SK-N-SH treated with all-trans-retinoic acid at 6 μM for 48 hours (cell line): Measurements from ENCODE around the gene CIBAR2.
A peak's percentile ranks its signal among the peaks of the same experiment; 100 is the strongest.

ENCODE experiments used
- ATAC-seq: fragments of 200-7000 bp; cut with Tn5 transposase; 3 replicates; pipeline ENCODE4 v1.9.1; 2020; ENCODE audit warnings: mild to moderate bottlenecking, moderate library complexity
- ARNTL ChIP-seq: fragments of 450-650 bp; formaldehyde crosslinking; IDR thresholded peaks from 2 replicates; pipeline ENCODE4 v1.5.0; 2020; ENCODE audit warnings: low read depth, mild to moderate bottlenecking, moderate library complexity, borderline replicate concordance
- CREB5 ChIP-seq: fragments of 250-450 bp; sonication (Bioruptor Pico); IDR thresholded peaks from 2 replicates; pipeline ENCODE4 v1.5.1; 2020; ENCODE audit warnings: low read depth, mild to moderate bottlenecking, moderate library complexity
- CSDC2 ChIP-seq: fragments of 250-450 bp; sonication (Bioruptor Pico); IDR thresholded peaks from 2 replicates; pipeline ENCODE4 v1.5.0; 2020; ENCODE audit warnings: mild to moderate bottlenecking, moderate library complexity
- GLIS3 ChIP-seq: fragments of 250-450 bp; sonication (Bioruptor Pico); IDR thresholded peaks from 2 replicates; pipeline ENCODE4 v1.5.0; 2020; ENCODE audit warnings: mild to moderate bottlenecking, moderate library complexity
- ISL1 ChIP-seq: fragments of 250-450 bp; sonication (Bioruptor Pico); IDR thresholded peaks from 2 replicates; pipeline ENCODE4 v2.1.2; 2022; ENCODE audit warnings: mild to moderate bottlenecking, moderate library complexity
- OSR1 ChIP-seq: fragments of 250-450 bp; sonication (Bioruptor Pico); IDR thresholded peaks from 2 replicates; pipeline ENCODE4 v1.8.0; 2022; ENCODE audit warnings: moderate library complexity, mild to moderate bottlenecking, inconsistent platforms
- PATZ1 ChIP-seq: fragments of 250-450 bp; sonication (Bioruptor Pico); IDR thresholded peaks from 2 replicates; pipeline ENCODE4 v1.8.0; 2020; ENCODE audit warnings: mild to moderate bottlenecking, moderate library complexity, borderline replicate concordance
- POU6F1 ChIP-seq: fragments of 250-450 bp; sonication (Bioruptor Pico); IDR thresholded peaks from 2 replicates; pipeline ENCODE4 v1.8.0; 2021; ENCODE audit warnings: low read depth, mild to moderate bottlenecking, moderate library complexity, borderline replicate concordance
- PPARA ChIP-seq: fragments of 250-450 bp; sonication (Bioruptor Pico); IDR thresholded peaks from 2 replicates; pipeline ENCODE4 v1.5.0; 2020; ENCODE audit warnings: mild to moderate bottlenecking, borderline replicate concordance
- SNAI2 ChIP-seq: fragments of 250-450 bp; sonication (Bioruptor Pico); IDR thresholded peaks from 2 replicates; pipeline ENCODE4 v1.5.0; 2020; ENCODE audit warnings: mild to moderate bottlenecking, moderate library complexity
- TCF4 ChIP-seq: fragments of 250-450 bp; sonication (Bioruptor Pico); IDR thresholded peaks from 2 replicates; pipeline ENCODE4 v1.8.0; 2021; ENCODE audit warnings: mild to moderate bottlenecking, moderate library complexity, borderline replicate concordance
- TOX ChIP-seq: fragments of 250-450 bp; sonication (Bioruptor Pico); IDR thresholded peaks from 2 replicates; pipeline ENCODE4 v1.8.0; 2021; ENCODE audit warnings: mild to moderate bottlenecking, moderate library complexity, borderline replicate concordance
- ZC3H10 ChIP-seq: fragments of 250-450 bp; sonication (Bioruptor Pico); IDR thresholded peaks from 2 replicates; pipeline ENCODE4 v1.5.1; 2021; ENCODE audit warnings: mild to moderate bottlenecking, moderate library complexity
- ZFP3 ChIP-seq: fragments of 250-450 bp; sonication (Bioruptor Pico); IDR thresholded peaks from 2 replicates; pipeline ENCODE4 v1.5.0; 2020; ENCODE audit warnings: mild to moderate bottlenecking, moderate library complexity
- ZFP30 ChIP-seq: fragments of 450-650 bp; formaldehyde crosslinking; IDR thresholded peaks from 2 replicates; pipeline ENCODE4 v1.5.0; 2022; ENCODE audit warnings: mild to moderate bottlenecking, moderate library complexity
- ZNF565 ChIP-seq: fragments of 450-650 bp; formaldehyde crosslinking; conservative IDR thresholded peaks from 2 replicates; pipeline ENCODE4 v1.5.0; 2020; ENCODE audit warnings: low read depth, mild to moderate bottlenecking, moderate library complexity
- ZNF8 ChIP-seq: fragments of 450-650 bp; formaldehyde crosslinking; IDR thresholded peaks from 2 replicates; pipeline ENCODE4 v1.5.0; 2020; ENCODE audit warnings: mild to moderate bottlenecking, moderate library complexity
- TF ChIP-seq, protein P1 (sequence below): fragments of 250-450 bp; sonication (Bioruptor Pico); IDR thresholded peaks from 2 replicates; pipeline ENCODE4 v1.5.0; 2020; ENCODE audit warnings: mild to moderate bottlenecking, moderate library complexity

The CIBAR2 gene

DNA sequence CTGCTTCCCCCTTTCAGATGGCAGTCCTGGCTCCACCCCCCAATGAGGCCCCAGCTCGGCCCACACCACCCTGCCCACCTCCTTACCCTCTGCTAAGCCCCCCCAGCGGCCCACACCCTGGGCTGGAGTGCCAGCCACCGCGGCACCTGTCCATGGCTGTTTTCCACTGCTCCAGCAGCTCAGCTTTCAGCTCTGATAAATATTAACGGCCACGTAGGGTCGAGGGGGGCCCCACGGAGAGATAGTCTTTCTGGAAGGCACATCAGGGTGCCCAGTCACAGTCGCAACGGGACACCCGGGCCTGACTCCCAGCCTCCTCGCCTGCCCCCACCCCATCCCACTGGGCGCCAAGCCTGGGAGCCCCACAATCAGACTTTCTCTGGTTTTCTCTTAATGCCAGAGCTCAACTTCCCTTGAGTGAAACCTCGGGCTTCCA, 46.5 kb upstream of the CIBAR2 start:
- no peak for ATAC-seq
- TF ChIP-seq ISL1 (CRISPR knock-in tag) (no peak), ZNF565 (CRISPR knock-in tag) (no peak), ZFP30 (no peak), POU6F1 (CRISPR knock-in tag) (no peak), PATZ1 (CRISPR knock-in tag) (no peak), TCF4 (CRISPR knock-in tag) (no peak), PPARA (CRISPR knock-in tag) (no peak), SNAI2 (no peak)
- TF ChIP-seq, protein P1, sequence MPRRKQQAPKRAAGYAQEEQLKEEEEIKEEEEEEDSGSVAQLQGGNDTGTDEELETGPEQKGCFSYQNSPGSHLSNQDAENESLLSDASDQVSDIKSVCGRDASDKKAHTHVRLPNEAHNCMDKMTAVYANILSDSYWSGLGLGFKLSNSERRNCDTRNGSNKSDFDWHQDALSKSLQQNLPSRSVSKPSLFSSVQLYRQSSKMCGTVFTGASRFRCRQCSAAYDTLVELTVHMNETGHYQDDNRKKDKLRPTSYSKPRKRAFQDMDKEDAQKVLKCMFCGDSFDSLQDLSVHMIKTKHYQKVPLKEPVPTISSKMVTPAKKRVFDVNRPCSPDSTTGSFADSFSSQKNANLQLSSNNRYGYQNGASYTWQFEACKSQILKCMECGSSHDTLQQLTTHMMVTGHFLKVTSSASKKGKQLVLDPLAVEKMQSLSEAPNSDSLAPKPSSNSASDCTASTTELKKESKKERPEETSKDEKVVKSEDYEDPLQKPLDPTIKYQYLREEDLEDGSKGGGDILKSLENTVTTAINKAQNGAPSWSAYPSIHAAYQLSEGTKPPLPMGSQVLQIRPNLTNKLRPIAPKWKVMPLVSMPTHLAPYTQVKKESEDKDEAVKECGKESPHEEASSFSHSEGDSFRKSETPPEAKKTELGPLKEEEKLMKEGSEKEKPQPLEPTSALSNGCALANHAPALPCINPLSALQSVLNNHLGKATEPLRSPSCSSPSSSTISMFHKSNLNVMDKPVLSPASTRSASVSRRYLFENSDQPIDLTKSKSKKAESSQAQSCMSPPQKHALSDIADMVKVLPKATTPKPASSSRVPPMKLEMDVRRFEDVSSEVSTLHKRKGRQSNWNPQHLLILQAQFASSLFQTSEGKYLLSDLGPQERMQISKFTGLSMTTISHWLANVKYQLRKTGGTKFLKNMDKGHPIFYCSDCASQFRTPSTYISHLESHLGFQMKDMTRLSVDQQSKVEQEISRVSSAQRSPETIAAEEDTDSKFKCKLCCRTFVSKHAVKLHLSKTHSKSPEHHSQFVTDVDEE (CRISPR knock-in tag) = no peak

- peak; percentile 71 for ATAC-seq
- no peak for TF ChIP-seq ZNF565 (CRISPR knock-in tag)
- TF ChIP-seq TCF4 (CRISPR knock-in tag) = no peak
- no peak for TF ChIP-seq ZNF8 (CRISPR knock-in tag)
- no peak for TF ChIP-seq CSDC2 (CRISPR knock-in tag)
- no peak for TF ChIP-seq GLIS3 (CRISPR knock-in tag)
- no peak for TF ChIP-seq TOX (CRISPR knock-in tag)
- TF ChIP-seq, protein P1 (CRISPR knock-in tag) = no peak
- no peak for TF ChIP-seq ZC3H10 (CRISPR knock-in tag)
- no peak for TF ChIP-seq OSR1
- TF ChIP-seq POU6F1 (CRISPR knock-in tag) = no peak
- no peak for TF ChIP-seq CREB5 (CRISPR knock-in tag)
- no peak for TF ChIP-seq ZFP3 (CRISPR knock-in tag)
- TF ChIP-seq ARNTL (CRISPR knock-in tag) = no peak
- no peak for TF ChIP-seq PATZ1 (CRISPR knock-in tag)
Measured at GRCh38 chr16:85157813-85158742, 45.8 kb upstream of the CIBAR2 start.
